DMS53 treated with DMSO at 0.1 percent for 48 hours (cell line): ENCODE results near the gene TRIM47.

Source experiments
- DNase-seq: peaks from one replicate; lab custom pipeline; 2025; ENCODE audit not compliant: unreplicated experiment; lab: John Stamatoyannopoulos, UW

The TRIM47 gene

GRCh38 chr17:75832652-75833400 is 45.6 kb downstream of the TRIM47 start:
- DNase-seq, result no peak

GRCh38 chr17:75832164-75832651 is 46.2 kb downstream of the TRIM47 start:
- DNase-seq, result no peak

GRCh38 chr17:75831032-75831571 is 47.3 kb downstream of the TRIM47 start:
- DNase-seq, result no peak

DNA sequence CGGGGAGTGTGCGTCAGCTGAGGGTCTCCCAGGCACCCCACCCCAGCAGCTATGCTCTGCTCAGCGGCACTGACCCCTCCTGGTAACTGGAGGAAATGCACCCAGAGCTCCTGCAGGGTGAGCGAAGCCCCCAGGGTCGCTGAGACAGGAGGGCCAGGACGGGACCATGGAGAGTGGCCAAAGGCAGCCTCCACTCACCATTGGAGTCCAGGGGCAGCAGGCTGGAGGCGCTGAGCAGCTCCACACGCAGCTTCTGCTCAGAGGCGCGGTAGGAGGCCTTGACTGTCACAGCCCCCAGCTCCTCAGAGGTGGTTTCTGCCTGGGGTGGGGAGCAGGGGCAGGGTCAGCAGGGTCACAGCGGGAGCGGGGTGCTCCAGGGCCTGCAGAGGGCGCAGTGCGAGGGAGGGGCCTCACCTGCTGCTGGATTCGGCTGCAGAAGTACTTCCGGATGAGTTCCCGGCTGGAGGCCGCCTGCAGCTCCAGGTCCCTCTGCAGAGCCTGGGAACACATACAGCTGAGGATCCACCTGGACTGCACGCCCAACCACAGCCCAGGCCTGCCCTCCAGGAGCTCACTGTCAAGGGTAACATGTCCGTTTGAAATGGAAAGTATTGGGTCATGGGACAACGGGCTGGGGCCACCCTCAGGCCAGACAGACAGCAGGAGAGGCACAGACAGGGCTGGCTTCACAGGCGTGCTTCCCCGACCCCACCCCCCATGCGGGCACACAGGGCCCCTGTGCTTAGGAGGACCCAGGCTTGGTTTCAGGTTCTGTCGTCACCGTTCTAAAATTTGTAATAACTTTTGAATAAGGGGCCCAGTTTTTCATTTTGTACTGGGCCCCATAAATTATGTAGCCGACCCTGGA is 48.0 kb downstream of the TRIM47 start:
- no peak for DNase-seq

DNA sequence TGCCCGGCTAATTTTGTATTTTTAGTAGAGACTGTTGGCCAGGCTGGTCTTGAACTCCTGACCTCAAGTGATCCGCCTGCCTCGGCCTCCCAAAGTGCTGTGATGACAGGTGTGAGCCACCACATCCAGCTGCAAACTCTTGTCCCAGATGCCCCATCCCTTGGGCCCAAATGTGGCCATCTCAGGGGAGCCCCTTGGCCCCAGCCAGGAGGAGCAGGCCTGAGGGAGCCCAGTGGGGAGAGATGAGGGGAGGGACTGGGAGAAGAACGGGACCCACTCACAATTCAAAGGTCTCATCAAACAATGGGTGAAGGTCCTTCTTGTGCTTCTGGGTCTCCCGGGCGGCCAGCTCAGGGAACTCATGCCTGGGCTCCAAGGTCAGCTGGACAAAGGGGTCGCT is 48.6 kb downstream of the TRIM47 start:
- DNase-seq, result no peak

GRCh38 chr17:75828741-75829140 is 49.6 kb downstream of the TRIM47 start:
- no peak for DNase-seq

- no peak for DNase-seq
Observed at GRCh38 chr17:75828076-75828400, 50.3 kb downstream of the TRIM47 start.

DNA sequence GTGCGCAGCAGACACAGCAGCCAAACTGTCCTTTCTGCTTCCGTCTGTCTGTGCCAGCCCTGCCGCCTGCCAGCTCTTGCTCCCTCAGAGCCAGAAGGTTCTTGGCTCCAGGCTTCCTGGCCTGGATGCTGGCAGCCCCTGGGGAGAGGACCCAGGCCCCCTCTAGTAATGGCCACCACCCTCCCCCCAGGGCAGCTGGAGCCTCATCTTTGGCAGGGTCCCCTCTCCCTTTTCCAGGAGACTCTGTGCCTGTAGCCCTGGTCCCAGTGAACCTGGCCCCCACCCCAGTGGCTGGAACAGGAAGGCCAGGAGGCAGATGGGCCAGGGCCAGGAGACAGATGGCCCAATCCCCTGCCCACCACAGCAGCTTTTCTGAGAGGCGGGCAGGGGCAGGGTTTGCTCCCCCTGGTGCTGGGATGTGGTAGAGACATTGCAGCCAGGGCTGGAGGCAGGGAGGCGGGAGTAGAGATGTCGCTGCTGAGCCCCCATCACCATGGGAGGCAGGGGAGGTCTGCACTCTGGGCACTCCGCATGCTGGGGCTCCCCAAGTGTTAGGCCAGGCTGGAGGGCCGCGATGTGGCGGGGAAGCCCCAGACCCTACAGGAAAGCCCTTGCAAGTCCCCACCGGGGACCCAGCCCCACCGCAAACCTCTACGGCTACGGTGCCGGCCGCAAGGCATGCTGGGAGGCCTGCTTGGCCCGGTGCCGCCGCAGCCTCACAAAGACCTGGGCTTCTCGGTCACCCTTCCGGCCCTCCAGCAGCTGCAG is 50.9 kb downstream of the TRIM47 start:
- no peak for DNase-seq

GRCh38 chr17:75826561-75827307 is 51.6 kb downstream of the TRIM47 start:
- DNase-seq, result no peak

DNA sequence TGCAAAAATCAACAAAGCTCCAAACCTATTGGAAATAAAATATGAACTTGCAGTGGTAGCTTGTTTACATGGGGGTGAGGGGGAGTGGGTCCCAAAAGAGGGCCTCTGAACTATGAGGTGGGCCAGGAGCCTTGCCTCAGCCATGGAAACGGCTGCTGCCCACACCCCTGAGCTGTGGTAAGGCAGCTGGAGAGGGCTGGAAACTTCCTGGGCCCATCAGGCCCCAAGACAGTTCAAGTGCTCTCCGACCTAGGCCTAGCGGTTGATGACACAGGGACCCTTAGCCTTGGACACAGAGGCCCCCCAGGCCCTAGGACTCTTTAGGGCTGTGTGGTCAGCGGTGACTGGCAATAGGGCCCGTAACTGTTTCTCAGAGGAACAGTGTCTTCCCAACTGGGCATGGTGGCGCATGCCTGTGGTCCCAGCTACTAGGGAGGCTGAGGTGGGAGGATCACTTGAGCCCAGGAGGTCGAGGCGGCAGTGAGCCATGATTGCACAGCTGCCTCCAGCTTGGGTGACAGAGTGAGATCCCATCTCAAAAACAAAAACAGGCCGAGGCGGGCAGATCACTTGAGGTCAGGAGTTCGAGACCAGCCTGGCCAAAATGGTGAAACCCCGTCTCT is 52.5 kb downstream of the TRIM47 start:
- no peak for DNase-seq

- DNase-seq, result no peak
Observed at GRCh38 chr17:75825149-75825552, 53.2 kb downstream of the TRIM47 start.

GRCh38 chr17:75824666-75825065 is 53.7 kb downstream of the TRIM47 start:
- no peak for DNase-seq
